Left cardiac atrium (tissue), 4 donors: ENCODE results near the gene MYOM1. TPM values are rescaled to one million over a fixed set of nuclear protein-coding genes. Genes with fewer than 3 reads are reported as not detected.

Experiments used
- ATAC-seq, 2 donors: fragments of 200-7000 bp; cut with Tn5 transposase; one replicate each; pipeline ENCODE4 v1.9.1; 2020; ENCODE audit warnings: mild to moderate bottlenecking in 2 of 2, moderate library complexity in 2 of 2
- DNase-seq: peaks from one replicate; pipeline ENCODE4 v3.0.0-alpha.2; 2020
- intact Hi-C, 2 donors: fragments of 100-400 bp; cut with DNase I; formaldehyde crosslinking; loops; one replicate each; pipeline versions ENCODE4 v1.14.1 to v1.15.1; 2022 to 2023
- total RNA-seq, 2 donors: library from RNA; stranded (reverse); fragmentation: NEBNext Ultra II Directional; extraction: Animal tissue kit (Norgen Biotek cat#: 25700); gene quantifications; one replicate each; pipeline ENCODE4 v1.2.1, GENCODE V29; 2021
- donor health status: DM: no; HTN: yes; CAD: no.
- donor health status: DM: no; HTN: yes; CAD: no; lungs with severe emphysema.
- donor health status: DM: yes; HTN: yes; CAD: no.
- donor health status: Dilated cardiomyopathy.

MYOM1 gene
- total RNA-seq, 2 donors from 2014 or later = 263 to 351 TPM

DNA sequence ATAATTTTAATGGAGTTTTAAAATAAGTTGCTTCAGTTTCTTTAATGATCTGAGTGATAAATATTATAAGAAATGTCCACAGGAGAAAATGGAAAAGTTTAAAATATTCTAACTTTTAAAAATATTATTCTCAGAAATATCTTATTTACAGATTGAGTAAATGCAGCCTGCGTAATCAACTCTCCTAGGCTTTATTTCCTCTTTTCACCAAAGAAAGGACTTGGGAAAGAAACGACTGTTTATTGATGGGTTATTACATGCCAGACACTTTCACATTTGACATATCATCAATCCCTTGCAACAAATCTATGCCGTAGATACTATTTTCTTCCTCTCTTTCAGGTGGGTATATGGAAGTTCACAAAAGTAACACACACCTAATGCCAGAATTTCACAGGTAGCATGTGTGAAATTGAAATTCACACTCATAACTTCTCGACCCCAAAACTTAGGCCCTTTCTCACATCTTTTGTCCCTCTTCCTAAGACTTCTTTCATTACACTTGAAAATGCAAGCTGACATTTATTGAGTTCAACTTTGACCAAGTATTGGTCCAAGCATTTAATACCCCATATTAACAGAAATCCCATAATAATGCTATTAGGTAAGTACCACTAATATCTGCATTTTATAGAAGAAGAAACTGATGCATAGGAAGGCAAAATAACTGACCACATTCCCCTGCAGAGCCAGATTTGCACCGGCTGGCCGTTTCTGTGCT is 49.2 kb downstream of the MYOM1 start:
- ATAC-seq (no peak), DNase-seq (no peak)
- intact Hi-C loops = loop anchor here in 1 of 2 donors (10.0 kb wide), 1 partner anchor 74 kb away; the partner anchor contains the start of gene MYL12A

- ATAC-seq (no peak), DNase-seq (no peak)
- intact Hi-C loops = no loop called here
These were observed 55.4 kb downstream of the MYOM1 start for GRCh38 chr18:3164381-3164780.

GRCh38 chr18:3163968-3164367 is 55.8 kb downstream of the MYOM1 start:
- ATAC-seq (no peak), DNase-seq (no peak)
- intact Hi-C loops = no loop called here

DNA sequence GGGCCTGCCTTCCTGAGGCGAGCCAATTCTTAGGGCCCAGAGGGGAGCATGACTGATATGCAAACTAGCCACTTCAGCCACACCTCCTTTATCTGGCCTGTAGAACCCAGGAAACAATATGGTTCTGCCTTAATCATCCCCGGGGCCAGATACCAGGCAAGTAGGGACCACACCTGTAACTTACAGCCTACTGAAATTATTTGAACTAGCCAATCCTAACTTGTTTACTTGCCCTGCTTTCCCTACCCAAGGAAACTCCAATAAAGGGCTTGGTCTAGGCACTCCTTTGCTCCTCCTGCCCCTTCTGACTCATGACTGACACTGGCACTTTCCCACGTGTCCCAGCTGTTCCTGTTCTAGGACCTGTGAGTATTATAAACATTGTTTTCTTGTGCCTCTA is 57.6 kb downstream of the MYOM1 start:
- no peak for ATAC-seq
- intact Hi-C loops = no loop called here
- no peak for DNase-seq

- intact Hi-C loops = loop anchor here in 1 of 2 donors (10.0 kb wide), 1 partner anchor 85 kb away; the partner anchor contains the start of gene MYL12A
- no peak for DNase-seq
- no peak for ATAC-seq
These were observed 59.9 kb downstream of the MYOM1 start for GRCh38 chr18:3159830-3160229.

- ATAC-seq (no peak), DNase-seq (no peak)
- intact Hi-C loops = loop anchor here in 1 of 2 donors (10.0 kb wide), 1 partner anchor 87 kb away; the partner anchor contains the start of gene MYL12A
These were observed 62.2 kb downstream of the MYOM1 start for GRCh38 chr18:3157606-3158005.

DNA sequence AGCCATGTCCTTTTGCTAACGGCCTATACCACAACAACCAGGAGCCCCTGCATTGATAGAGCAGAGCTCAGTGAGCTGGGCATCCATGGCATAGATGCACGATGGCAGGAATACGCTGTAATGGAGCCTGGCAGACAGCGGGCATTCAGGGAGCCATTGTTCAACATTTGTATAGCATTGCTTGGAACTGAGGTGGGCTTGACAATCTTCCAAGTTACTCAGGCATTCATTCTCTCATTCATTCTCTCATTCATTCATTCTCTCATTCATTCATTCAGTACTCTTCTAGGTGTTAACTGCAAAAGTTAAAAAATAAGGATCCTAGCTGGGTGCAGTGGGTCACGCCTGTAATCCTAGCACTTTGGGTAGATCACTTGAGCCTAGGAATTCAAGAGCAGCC is 62.7 kb downstream of the MYOM1 start:
- intact Hi-C loops = loop anchor here in 1 of 2 donors (10.0 kb wide), 1 partner anchor 88 kb away; the partner anchor contains the start of gene MYL12A
- DNase-seq (no peak), ATAC-seq (no peak)

GRCh38 chr18:3156325-3156640 is 63.5 kb downstream of the MYOM1 start:
- intact Hi-C loops = loop anchor here in 1 of 2 donors (10.0 kb wide), 1 partner anchor 89 kb away; the partner anchor contains the start of gene MYL12A
- DNase-seq = no peak
- no peak for ATAC-seq

GRCh38 chr18:3154214-3154613 is 65.6 kb downstream of the MYOM1 start:
- intact Hi-C loops = loop anchor here in 1 of 2 donors (10.0 kb wide), 1 partner anchor 91 kb away; the partner anchor contains the start of gene MYL12A
- ATAC-seq (no peak), DNase-seq (no peak)

- DNase-seq (no peak), ATAC-seq (no peak)
- intact Hi-C loops = loop anchor here in 1 of 2 donors (10.0 kb wide), 1 partner anchor 92 kb away; the partner anchor contains the start of gene MYL12A
These were observed 66.6 kb downstream of the MYOM1 start for GRCh38 chr18:3153107-3153704.

DNA sequence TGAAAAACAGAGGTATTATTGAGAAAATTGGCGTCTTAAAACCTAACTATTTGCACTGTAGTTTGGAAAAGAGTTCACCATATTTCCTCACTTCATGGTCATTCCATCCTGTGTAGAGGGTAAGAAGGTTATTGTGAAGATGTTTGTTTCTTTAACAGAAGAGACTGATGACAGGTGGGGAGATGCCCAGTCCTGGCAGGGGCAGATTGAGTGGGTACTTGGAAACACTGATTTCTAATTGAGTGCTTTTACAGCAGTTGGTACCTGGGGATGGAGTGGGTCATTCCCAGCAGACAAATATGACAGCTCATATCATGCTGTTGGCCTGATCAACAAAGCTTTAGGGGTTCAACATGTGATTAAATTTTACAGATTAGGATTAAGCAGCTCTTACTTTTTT is 67.5 kb downstream of the MYOM1 start:
- ATAC-seq (peak in 1 of 2 donors; percentile 27), DNase-seq (no peak)
- intact Hi-C loops = loop anchor here in 1 of 2 donors (10.0 kb wide), 1 partner anchor 93 kb away; the partner anchor contains the start of gene MYL12A

DNA sequence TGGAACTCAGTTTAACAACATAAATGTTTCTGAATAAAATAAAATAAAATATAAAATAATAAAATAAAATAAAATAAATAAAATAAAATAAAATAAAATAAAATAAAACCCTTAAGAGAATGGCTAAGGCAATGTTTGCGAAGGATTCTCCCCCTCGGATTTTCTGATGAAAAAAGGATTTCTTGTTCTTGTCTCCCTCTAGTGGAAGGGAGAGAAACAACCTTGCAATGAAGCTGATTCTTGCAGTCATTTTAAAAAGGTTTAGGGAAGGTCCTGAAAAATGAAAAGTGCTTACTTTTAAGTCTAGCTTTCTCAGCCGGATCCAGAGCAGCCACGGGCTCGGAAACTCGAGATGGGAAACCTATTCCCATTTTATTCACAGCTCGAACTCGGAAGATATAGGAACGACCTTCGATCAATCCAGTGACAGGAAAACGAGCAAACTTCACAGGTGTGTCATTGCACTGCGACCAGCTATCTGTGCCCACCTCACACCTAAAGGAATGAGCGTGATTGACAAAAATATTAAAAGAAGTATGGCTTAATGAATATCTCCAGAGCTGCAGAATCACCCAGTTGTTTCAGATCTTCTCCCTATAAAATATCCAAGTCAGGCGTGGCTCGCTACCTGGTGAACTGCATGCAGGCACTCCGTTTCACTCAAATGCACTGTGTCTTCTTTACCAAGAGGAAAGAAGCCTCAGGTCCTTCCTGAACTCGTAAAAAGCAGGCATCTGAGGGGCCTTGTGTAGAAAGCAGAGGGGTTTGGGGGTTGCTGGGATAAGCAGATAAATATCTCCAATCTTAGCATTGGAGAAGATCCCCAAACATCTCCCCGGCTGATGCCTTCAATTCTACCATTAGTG is 68.1 kb downstream of the MYOM1 start:
- DNase-seq (no peak), ATAC-seq (no peak)
- intact Hi-C loops = loop anchor here in 1 of 2 donors (10.0 kb wide), 1 partner anchor 93 kb away; the partner anchor contains the start of gene MYL12A

DNA sequence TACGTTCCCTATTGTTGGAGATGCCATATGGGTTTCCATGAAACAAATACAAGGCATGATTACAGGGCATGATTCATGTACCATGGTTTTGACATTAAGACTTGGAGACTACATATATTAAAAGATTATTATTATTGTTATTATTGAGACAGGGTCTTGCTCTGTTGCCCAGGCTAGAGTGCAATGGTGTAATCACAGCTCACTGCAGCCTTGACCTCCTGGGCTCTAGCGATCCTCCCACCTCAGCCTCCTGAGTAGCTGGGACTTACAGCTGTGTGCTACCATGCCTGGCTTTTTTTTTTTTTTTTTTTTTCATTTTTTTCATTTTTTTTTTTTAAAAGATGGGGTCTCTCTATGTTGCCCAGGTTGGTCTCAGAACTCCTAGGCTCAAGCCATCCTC is 69.1 kb downstream of the MYOM1 start:
- intact Hi-C loops = loop anchor here in 1 of 2 donors (10.0 kb wide), 1 partner anchor 94 kb away; the partner anchor contains the start of gene MYL12A
- DNase-seq = no peak
- no peak for ATAC-seq

DNA sequence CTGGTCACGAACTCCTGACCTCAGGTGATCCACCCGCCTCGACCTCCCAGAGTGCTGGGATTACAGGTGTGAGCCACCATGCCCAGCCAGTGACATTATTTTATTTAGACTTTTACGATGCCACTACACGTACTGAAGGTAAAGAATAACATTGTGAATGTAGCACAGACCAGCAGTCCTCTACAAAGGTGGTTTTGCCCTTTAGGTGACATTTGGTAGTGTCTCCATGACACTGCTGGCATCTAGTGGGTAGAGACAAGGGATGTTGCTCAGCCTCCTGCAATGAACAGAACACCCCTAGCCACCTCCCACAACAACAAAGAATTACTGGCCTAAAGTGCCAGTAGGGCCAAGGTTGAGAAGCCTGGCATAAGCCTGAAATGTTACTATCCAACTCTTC is 69.5 kb downstream of the MYOM1 start:
- intact Hi-C loops = loop anchor here in 1 of 2 donors (10.0 kb wide), 1 partner anchor 95 kb away; the partner anchor contains the start of gene MYL12A
- ATAC-seq = no peak
- no peak for DNase-seq

GRCh38 chr18:3148930-3149535 is 70.7 kb downstream of the MYOM1 start:
- intact Hi-C loops = no loop called here
- ATAC-seq = no peak
- DNase-seq = no peak

GRCh38 chr18:3147935-3148554 is 71.7 kb downstream of the MYOM1 start:
- ATAC-seq (no peak), DNase-seq (no peak)
- intact Hi-C loops = no loop called here

DNA sequence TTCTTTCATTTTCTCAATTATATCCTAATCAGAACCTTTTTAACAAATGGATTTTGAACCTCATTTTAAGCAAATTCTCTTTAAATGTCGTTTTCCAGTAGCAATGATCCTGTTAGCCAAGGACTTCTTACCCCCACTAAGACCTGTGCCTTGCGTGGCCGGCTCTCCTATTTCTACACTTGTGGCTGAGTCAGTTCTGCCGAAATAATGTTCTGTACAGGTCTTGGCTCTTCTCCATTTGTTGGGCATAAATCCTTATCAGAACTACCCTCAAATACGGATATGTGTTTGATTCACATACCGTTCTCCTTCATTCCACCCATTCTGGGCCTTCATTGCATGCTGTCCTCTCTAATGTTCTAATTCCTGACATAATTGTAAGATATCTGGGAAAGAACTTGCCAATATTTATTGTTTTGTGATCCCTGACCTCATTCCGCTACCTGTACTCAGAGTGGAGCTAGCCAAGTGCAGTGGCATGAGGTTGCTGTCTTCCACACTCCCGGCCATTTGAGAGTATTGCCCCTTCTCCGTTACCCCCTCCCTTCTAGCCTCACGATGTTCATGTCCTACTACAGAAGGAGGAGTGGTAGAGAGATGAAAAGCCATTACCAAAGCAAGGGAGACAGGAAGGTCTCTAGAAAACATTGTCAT is 78.7 kb downstream of the MYOM1 start:
- ATAC-seq (peak in 1 of 2 donors; percentile 52), DNase-seq (no peak)
- intact Hi-C loops = no loop called here

DNA sequence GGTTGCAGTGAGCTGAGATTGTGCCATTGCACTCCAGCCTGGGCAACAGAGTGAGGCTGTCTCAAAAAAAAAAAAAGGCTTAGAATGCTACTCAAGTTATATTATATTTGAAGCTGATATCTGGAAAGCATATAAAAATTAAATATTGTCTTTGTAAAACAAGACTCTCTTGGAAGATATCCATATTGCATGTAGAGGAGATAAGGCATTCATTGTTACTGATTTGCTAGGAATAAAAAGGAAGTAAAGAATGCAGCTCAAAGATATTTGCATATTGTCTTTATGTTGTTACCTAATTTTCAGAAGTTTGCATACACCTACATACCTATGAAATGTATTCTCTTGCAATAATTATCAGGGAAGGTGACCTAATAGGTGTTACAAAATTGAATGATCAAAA is 79.4 kb downstream of the MYOM1 start:
- DNase-seq = no peak
- intact Hi-C loops = no loop called here
- ATAC-seq = no peak
